H1 (cell line): Measurements from ENCODE around the gene EIF2S1. TPM values are rescaled to one million over a fixed set of nuclear protein-coding genes. Genes with fewer than 3 reads are reported as not detected.

Experiments used
- CTCF ChIA-PET: fragments of 300-600 bp; sonication (Branson Sonifier 250); formaldehyde crosslinking; loops from one replicate; lab custom pipeline; 2021; ENCODE audit not compliant: partially characterized antibody; lab: Charles Lee
- POLR2A ChIA-PET: fragments of 300-600 bp; sonication (Branson Sonifier 250); formaldehyde crosslinking; loops from one replicate; lab custom pipeline; 2021; ENCODE audit warnings: inconsistent platforms; ENCODE audit not compliant: partially characterized antibody; lab: Charles Lee
- DNase-seq, 2 experiments: peaks; one replicate each; pipeline versions ENCODE4 v3.0.0 to v3.0.0-alpha.2; 2010 to 2022; ENCODE audit warnings: low spot score in 2 of 2, low read depth in 1 of 2, mixed read lengths in 1 of 2
- FAIRE-seq: peaks from 2 replicates; lab custom pipeline; 2011; peaks lifted over from hg19 to GRCh38; lab: Jason Lieb, UNC
- H2AFZ ChIP-seq: 2 replicates; pipeline ENCODE4 v1.8.1; 2012; ENCODE audit warnings: low read length, inconsistent platforms
- H2AK5ac ChIP-seq: 2 replicates; pipeline ENCODE4 v1.6.1; 2013; ENCODE audit warnings: low read depth, low read length
- H2BK120ac ChIP-seq: replicated peaks from 2 replicates; pipeline ENCODE3; 2013; ENCODE audit warnings: low read depth, low read length, inconsistent platforms
- H2BK12ac ChIP-seq: 2 replicates; pipeline ENCODE4 v1.6.1; 2013; ENCODE audit warnings: low read depth, low read length
- H2BK15ac ChIP-seq: 2 replicates; pipeline ENCODE4 v1.6.1; 2013; ENCODE audit warnings: low read length
- H2BK20ac ChIP-seq: 2 replicates; pipeline ENCODE4 v1.6.1; 2013; ENCODE audit warnings: low read length
- H2BK5ac ChIP-seq: 2 replicates; pipeline ENCODE4 v1.6.1; 2013; ENCODE audit warnings: low read depth, low read length
- H3K14ac ChIP-seq: 2 replicates; pipeline ENCODE4 v1.6.1; 2013; ENCODE audit warnings: inconsistent platforms; ENCODE audit not compliant: insufficient read length
- H3K18ac ChIP-seq: 2 replicates; pipeline ENCODE4 v1.6.1; 2013; ENCODE audit warnings: low read length; ENCODE audit errors: extremely low read depth
- H3K23ac ChIP-seq: 2 replicates; pipeline ENCODE4 v1.6.1; 2013; ENCODE audit warnings: inconsistent platforms; ENCODE audit not compliant: insufficient read length
- H3K23me2 ChIP-seq: 2 replicates; pipeline ENCODE4 v1.6.1; 2013; ENCODE audit warnings: low read depth, low read length
- H3K27ac ChIP-seq: 2 replicates; pipeline ENCODE4 v1.6.1; 2011; ENCODE audit warnings: low read depth, low read length, inconsistent platforms
- H3K27me3 ChIP-seq, 4 experiments: replicated peaks in 1 of 4; 1 replicate in 1 of 4; 2 replicates in 3 of 4; pipeline versions ENCODE4 v1.6.1 to v1.8.1; 2011 to 2013; ENCODE audit warnings: low read length in 3 of 4, mild to moderate bottlenecking in 3 of 4, inconsistent platforms in 2 of 4, mixed read lengths in 2 of 4, moderate library complexity in 1 of 4; ENCODE audit not compliant: control insufficient read depth in 3 of 4, insufficient read depth in 3 of 4; ENCODE audit errors: extremely low read depth in 1 of 4
- H3K36me3 ChIP-seq, 4 experiments: 2 replicates each; pipeline versions ENCODE4 v1.6.1 to v1.8.1; 2011 to 2013; ENCODE audit warnings: mild to moderate bottlenecking in 4 of 4, low read length in 3 of 4, moderate library complexity in 2 of 4, control low read depth in 1 of 4, inconsistent platforms in 1 of 4; ENCODE audit not compliant: insufficient read depth in 4 of 4, control insufficient read depth in 2 of 4
- H3K4ac ChIP-seq: replicated peaks from 2 replicates; pipeline ENCODE3; 2013; ENCODE audit warnings: low read length, low read depth, mixed read lengths, inconsistent platforms; ENCODE audit not compliant: insufficient read length
- H3K4me1 ChIP-seq, 4 experiments: replicated peaks in 1 of 4; 1 replicate in 1 of 4; 2 replicates in 3 of 4; pipeline versions ENCODE4 v1.6.1 to v1.8.1; 2011 to 2013; ENCODE audit warnings: low read length in 3 of 4, inconsistent platforms in 2 of 4, mixed read lengths in 1 of 4; ENCODE audit not compliant: insufficient read depth in 4 of 4, control insufficient read depth in 3 of 4
- H3K4me2 ChIP-seq, 2 experiments: 2 replicates each; pipeline versions ENCODE4 v1.6.1 to v1.8.1; 2011 to 2013; ENCODE audit warnings: low read depth in 2 of 2, low read length in 2 of 2, control low read depth in 1 of 2, inconsistent platforms in 1 of 2, mild to moderate bottlenecking in 1 of 2; ENCODE audit not compliant: insufficient read depth in 1 of 2
- H3K4me3 ChIP-seq, 4 experiments: fragments of 200-600, 300-600 bp in 1 of 4; sonication (generic), shearing (Covaris generic), sonication (Bioruptor Twin) in 1 of 4; 2 replicates each; pipeline versions ENCODE4 v1.5.1 to v1.8.1; 2011 to 2016; ENCODE audit warnings: low read length in 4 of 4, low read depth in 3 of 4, control low read depth in 2 of 4, inconsistent platforms in 2 of 4, mild to moderate bottlenecking in 2 of 4, mixed read lengths in 1 of 4, moderate library complexity in 1 of 4; ENCODE audit not compliant: insufficient read depth in 2 of 4; ENCODE audit errors: extremely low read depth in 1 of 4
- H3K56ac ChIP-seq: replicated peaks from 2 replicates; pipeline ENCODE3; 2013; ENCODE audit warnings: low read depth, mild to moderate bottlenecking, mixed read lengths, low read length, inconsistent platforms; ENCODE audit not compliant: insufficient read length
- H3K79me1 ChIP-seq: 2 replicates; pipeline ENCODE4 v1.6.1; 2013; ENCODE audit warnings: low read depth, low read length, control low read depth
- H3K79me2 ChIP-seq, 2 experiments: 2 replicates each; pipeline versions ENCODE4 v1.6.1 to v1.8.1; 2012 to 2013; ENCODE audit warnings: low read length in 2 of 2, mild to moderate bottlenecking in 2 of 2, inconsistent platforms in 1 of 2; ENCODE audit not compliant: insufficient read depth in 2 of 2, control insufficient read depth in 1 of 2
- H3K9ac ChIP-seq, 4 experiments: replicated peaks in 1 of 4; 1 replicate in 1 of 4; 2 replicates in 3 of 4; pipeline versions ENCODE4 v1.6.1 to v1.8.1; 2011 to 2013; ENCODE audit warnings: low read depth in 3 of 4, low read length in 3 of 4, control low read depth in 2 of 4, mild to moderate bottlenecking in 2 of 4, moderate library complexity in 2 of 4, inconsistent platforms in 1 of 4; ENCODE audit errors: extremely low read depth in 1 of 4
- H3K9me3 ChIP-seq, 2 experiments: 2 replicates each; pipeline versions ENCODE4 v1.6.1 to v1.8.1; 2012 to 2013; ENCODE audit warnings: mild to moderate bottlenecking in 2 of 2, moderate library complexity in 2 of 2, control low read depth in 1 of 2, inconsistent platforms in 1 of 2, low read depth in 1 of 2, low read length in 1 of 2, mixed read lengths in 1 of 2; ENCODE audit not compliant: insufficient read depth in 2 of 2
- H4K20me1 ChIP-seq, 2 experiments: replicated peaks in 1 of 2; 2 replicates each; pipeline versions ENCODE3 to v1.8.1; 2011 to 2013; ENCODE audit warnings: inconsistent platforms in 2 of 2, low read length in 2 of 2, mild to moderate bottlenecking in 1 of 2; ENCODE audit not compliant: insufficient read depth in 2 of 2, control insufficient read depth in 1 of 2
- H4K5ac ChIP-seq: 2 replicates; pipeline ENCODE4 v1.6.1; 2013; ENCODE audit warnings: low read length, low read depth, mixed read lengths, inconsistent platforms; ENCODE audit not compliant: insufficient read length
- H4K8ac ChIP-seq: 2 replicates; pipeline ENCODE4 v1.8.0; 2013; ENCODE audit warnings: mild to moderate bottlenecking, moderate library complexity, low read length, inconsistent platforms; ENCODE audit not compliant: insufficient read depth; ENCODE audit errors: extremely low read depth
- H4K91ac ChIP-seq: replicated peaks from 2 replicates; pipeline ENCODE3; 2013; ENCODE audit warnings: low read length, mixed read lengths, inconsistent platforms; ENCODE audit not compliant: insufficient read length
- ASH2L ChIP-seq: fragments of 200-600, 300-600 bp; sonication (generic); IDR thresholded peaks from one replicate; pipeline ENCODE4 v1.7.1; 2017; ENCODE audit warnings: low read length
- CBX8 ChIP-seq: fragments of 300-800, 300-1000 bp; sonication (generic); IDR thresholded peaks from 2 replicates; pipeline ENCODE4 v1.7.1; 2016; ENCODE audit warnings: low read depth, low read length, borderline replicate concordance
- EP300 ChIP-seq, 2 experiments: IDR thresholded peaks; 1 replicate in 1 of 2; 2 replicates in 1 of 2; pipeline ENCODE4 v1.6.1; 2011 to 2012; ENCODE audit warnings: low read depth in 2 of 2, low read length in 2 of 2, mild to moderate bottlenecking in 2 of 2, borderline replicate concordance in 1 of 2, inconsistent platforms in 1 of 2, moderate library complexity in 1 of 2
- HDAC2 ChIP-seq, 2 experiments: fragments of 300-600 bp in 1 of 2; sonication (generic) in 1 of 2; IDR thresholded peaks; 2 replicates each; pipeline ENCODE4 v1.6.1; 2011 to 2012; ENCODE audit warnings: low read depth in 2 of 2, low read length in 2 of 2, mild to moderate bottlenecking in 2 of 2, moderate library complexity in 2 of 2, borderline replicate concordance in 1 of 2, inconsistent platforms in 1 of 2
- JUN ChIP-seq: IDR thresholded peaks from 2 replicates; pipeline ENCODE4 v1.6.1; 2011; ENCODE audit warnings: low read depth, mild to moderate bottlenecking, improper control_type of control experiment, low read length
- SIRT6 ChIP-seq: IDR thresholded peaks from one replicate; pipeline ENCODE4 v1.7.1; 2012; ENCODE audit warnings: low read length, inconsistent platforms
- TAF7 ChIP-seq: optimal IDR thresholded peaks from 2 replicates; pipeline ENCODE3; 2011; ENCODE audit warnings: low read depth, mild to moderate bottlenecking, inconsistent platforms, low read length, moderate library complexity, borderline replicate concordance
- WGBS, 2 experiments: shearing (Covaris generic) in 1 of 2; methylation state at CpG; one replicate each; pipeline versions ENCODE4 v1.1.6 to v1.1.7; 2013 to 2015; ENCODE audit warnings: low lambda C conversion rate in 2 of 2, mixed read lengths in 2 of 2, inconsistent platforms in 1 of 2, low coverage in 1 of 2, missing lambda C conversion rate in 1 of 2; ENCODE audit not compliant: insufficient replicate concordance in 2 of 2, insufficient coverage in 1 of 2, insufficient read length in 1 of 2; ENCODE audit errors: extremely low coverage in 1 of 2, missing lambda C conversion rate in 1 of 2; 5-methylcytosine and 5-hydroxymethylcytosine counted together
- polyA plus RNA-seq, 7 experiments: library from polyadenylated mRNA; depleted of rRNA in 3 of 7; stranded (reverse) in 5 of 7; unstranded in 2 of 7; fragments of >200 nt in 5 of 7; fragments of 200-250 nt in 2 of 7; gene quantifications; 1 replicate in 5 of 7; 2 replicates in 1 of 7; 4 replicates in 1 of 7; pipeline versions ENCODE4 v1.2.1 to v1.2.3, GENCODE V29; 2011 to 2013; ENCODE audit warnings: missing spikeins in 2 of 7, mixed read lengths in 2 of 7
- total RNA-seq: library from RNA; stranded (reverse); fragmentation: NEBNext Ultra II Directional; extraction: Animal tissue kit (Norgen Biotek cat#: 25700); gene quantifications from 2 replicates; pipeline ENCODE4 v1.2.1, GENCODE V29; 2021

Gene EIF2S1
- total and polyA plus RNA-seq, 2 of the 8 experiments (the other 6 are each of a cell fraction or from before 2014, with no cell fraction given) = 35.1 to 146 TPM

GRCh38 chr14:67372833-67373232 lies 12.7 kb downstream of the EIF2S1 start:
- Histone ChIP-seq H3K9me3 (no peaks in the 10 kb centered on the region), H4K8ac (no peak overlapping the region), H2BK12ac (no peak overlapping the region), H2BK20ac (no peak overlapping the region), H3K23ac (no peak overlapping the region), H3K9ac (no peak overlapping the region), H3K79me2 (peaks cover 0 to 9% of the 10 kb centered on the region in 2 experiments; a peak in 1 of 4 replicates), H2AFZ (no peak overlapping the region), H4K5ac (no peak overlapping the region), H2BK5ac (no peak overlapping the region), H3K79me1 (no peaks in the 10 kb centered on the region; the same call in 1 of the 2 replicates), H3K14ac (no peak overlapping the region), H3K23me2 (no peaks in the 10 kb centered on the region), H3K36me3 (peaks cover 14 to 79% (median 42%) of the 10 kb centered on the region in 4 experiments), H2AK5ac (no peak overlapping the region), H3K56ac (no peak overlapping the region), H4K91ac (no peak overlapping the region), H3K4me3 (no peak overlapping the region), H3K4me1 (no peaks in the 10 kb centered on the region), H3K27me3 (no peaks in the 10 kb centered on the region), H2BK120ac (no peak overlapping the region), H3K27ac (no peak overlapping the region), H3K18ac (no peak overlapping the region), H4K20me1 (peaks cover 0 to 5% of the 10 kb centered on the region in 2 experiments), H3K4me2 (no peak overlapping the region), H2BK15ac (no peak overlapping the region), H3K4ac (no peak overlapping the region)
- FAIRE-seq = no peak
- TF ChIP-seq SIRT6 = no peak
- no peak for TF ChIP-seq HDAC2 (IDR thresholded peaks at IDR 0.05; ENCODE audit: borderline replicate concordance in 1 of 2, low read depth in 2 of 2, low read length in 2 of 2)
- TF ChIP-seq TAF7 = no peak
- TF ChIP-seq ASH2L = no peak
- TF ChIP-seq CBX8 = no peak
- TF ChIP-seq JUN = no peak
- TF ChIP-seq EP300 (IDR thresholded peaks at IDR 0.05; ENCODE audit: borderline replicate concordance in 1 of 2, low read depth in 2 of 2, low read length in 2 of 2) = no peak
- CTCF ChIA-PET = no interaction called here
- WGBS, 2 experiments = 95% methylated on average over 1 of the region's 1 CpG; no CpG with 5 or more reads in 1 of the 2 experiments
- no peak for DNase-seq
- POLR2A ChIA-PET = no interaction called here
